ENCODE results near the gene ST7. TPM values are rescaled to one million over a fixed set of nuclear protein-coding genes. Genes with fewer than 3 reads are reported as not detected.
"Not testable (repeated sequence)": the region's sequence is repeated elsewhere in the genome, so short reads cannot be mapped to it uniquely, and the experiment has no call there.

ST7 gene
- total RNA-seq, 2 donors from 2014 or later = 12.6 to 13.7 TPM

GRCh38 chr7:116970238-116970910 lies 17.1 kb downstream of the ST7 start:
- intact Hi-C loops (cut with DNase I, micrococcal nuclease) = no loop called here
- no peak for ATAC-seq
- no peak for DNase-seq

GRCh38 chr7:116971153-116971552 lies 17.9 kb downstream of the ST7 start:
- ATAC-seq; DNase-seq; intact Hi-C loops (cut with DNase I, micrococcal nuclease): not testable (repeated sequence)

GRCh38 chr7:116971869-116972268 lies 18.6 kb downstream of the ST7 start:
- intact Hi-C loops (cut with DNase I, micrococcal nuclease) = no loop called here
- DNase-seq (no peak), ATAC-seq (no peak)

GRCh38 chr7:116975024-116975423 lies 21.7 kb downstream of the ST7 start:
- not testable (repeated sequence) for ATAC-seq

GRCh38 chr7:116977172-116977571 lies 23.9 kb downstream of the ST7 start:
- intact Hi-C loops (cut with DNase I, micrococcal nuclease) = no loop called here
- ATAC-seq = no peak
- no peak for DNase-seq

More at GRCh38 chr7:116975024-116975423, 21.7 kb downstream of the ST7 start:
- DNase-seq; intact Hi-C loops (cut with DNase I, micrococcal nuclease): not testable (repeated sequence)

GRCh38 chr7:116978006-116978405 lies 24.7 kb downstream of the ST7 start:
- no peak for DNase-seq
- intact Hi-C loops (cut with DNase I, micrococcal nuclease) = no loop called here
- ATAC-seq = no peak

GRCh38 chr7:116979430-116979829 lies 26.1 kb downstream of the ST7 start:
- no peak for ATAC-seq

GRCh38 chr7:116980354-116980753 lies 27.1 kb downstream of the ST7 start:
- intact Hi-C loops (cut with DNase I, micrococcal nuclease) = no loop called here
- ATAC-seq (no peak), DNase-seq (no peak)

More at GRCh38 chr7:116979430-116979829, 26.1 kb downstream of the ST7 start:
- no peak for DNase-seq
- intact Hi-C loops (cut with DNase I, micrococcal nuclease) = no loop called here

GRCh38 chr7:116981939-116982338 lies 28.6 kb downstream of the ST7 start:
- intact Hi-C loops (cut with DNase I, micrococcal nuclease) = no loop called here
- ATAC-seq (no peak), DNase-seq (no peak)

- no peak for ATAC-seq
- DNase-seq = no peak
- intact Hi-C loops (cut with DNase I, micrococcal nuclease) = no loop called here
Observed at GRCh38 chr7:116984511-116984910, 31.2 kb downstream of the ST7 start.

GRCh38 chr7:116984917-116985316 lies 31.6 kb downstream of the ST7 start:
- DNase-seq (no peak), ATAC-seq (peak; percentile 49)

GRCh38 chr7:116985575-116985974 lies 32.3 kb downstream of the ST7 start:
- no peak for DNase-seq
- intact Hi-C loops (cut with DNase I, micrococcal nuclease) = loop anchor here in 1 of 2 donors (5.0 kb wide), 1 partner anchor 137 kb away; no protein-coding TSS in a partner anchor
- ATAC-seq = no peak

More at GRCh38 chr7:116984917-116985316, 31.6 kb downstream of the ST7 start:
- intact Hi-C loops (cut with DNase I, micrococcal nuclease) = loop anchor here in 1 of 2 donors (5.0 kb wide), 1 partner anchor 137 kb away; no protein-coding TSS in a partner anchor

GRCh38 chr7:116986611-116987565 lies 33.6 kb downstream of the ST7 start:
- intact Hi-C loops (cut with DNase I, micrococcal nuclease) = loop anchor here in 1 of 2 donors (5.0 kb wide), 1 partner anchor 135 kb away; no protein-coding TSS in a partner anchor
- ATAC-seq = no peak
- no peak for DNase-seq

GRCh38 chr7:116988363-116988989 lies 35.2 kb downstream of the ST7 start:
- ATAC-seq (no peak), DNase-seq (no peak)
- intact Hi-C loops (cut with DNase I, micrococcal nuclease) = loop anchor here in 1 of 2 donors (5.0 kb wide), 1 partner anchor 134 kb away; no protein-coding TSS in a partner anchor

- peak in 1 of 2 donors; percentile 11 for DNase-seq
- intact Hi-C loops (cut with DNase I, micrococcal nuclease) = no loop called here
- peak; percentile 44 for ATAC-seq
Observed at GRCh38 chr7:116990056-116990455, 36.8 kb downstream of the ST7 start.

- intact Hi-C loops (cut with DNase I, micrococcal nuclease) = no loop called here
- DNase-seq = no peak
Observed at GRCh38 chr7:116991233-116991632, 37.9 kb downstream of the ST7 start.

GRCh38 chr7:116994611-116995010 lies 41.3 kb downstream of the ST7 start:
- intact Hi-C loops (cut with DNase I, micrococcal nuclease) = no loop called here
- DNase-seq (no peak), ATAC-seq (no peak)

More at GRCh38 chr7:116991233-116991632, 37.9 kb downstream of the ST7 start:
- ATAC-seq = no peak

GRCh38 chr7:116997972-116998371 lies 44.7 kb downstream of the ST7 start:
- no peak for ATAC-seq

GRCh38 chr7:116998567-116999175 lies 45.4 kb downstream of the ST7 start:
- DNase-seq (no peak), ATAC-seq (no peak)
- intact Hi-C loops (cut with DNase I, micrococcal nuclease) = no loop called here

More at GRCh38 chr7:116997972-116998371, 44.7 kb downstream of the ST7 start:
- DNase-seq = no peak
- intact Hi-C loops (cut with DNase I, micrococcal nuclease) = no loop called here

Data from left colon (tissue), 2 donors.